Fibroblast of mammary gland (primary cell): ENCODE measurements around the gene GRK6.

Experiments
- DNase-seq: peaks from one replicate; pipeline ENCODE4 v3.0.0-alpha.2; 2010; ENCODE audit warnings: low read depth
- H3K4me3 ChIP-seq: 2 replicates; pipeline ENCODE4 v1.5.1; 2011; ENCODE audit warnings: low read depth, mild to moderate bottlenecking, low read length, moderate library complexity; ENCODE audit not compliant: control insufficient read depth
- TF ChIP-seq, protein P1 (sequence below): conservative IDR thresholded peaks from 2 replicates; pipeline ENCODE4 v1.5.1; 2011; ENCODE audit warnings: low read depth, low read length, inconsistent platforms; ENCODE audit not compliant: control insufficient read depth, insufficient read depth

GRK6 gene

DNA sequence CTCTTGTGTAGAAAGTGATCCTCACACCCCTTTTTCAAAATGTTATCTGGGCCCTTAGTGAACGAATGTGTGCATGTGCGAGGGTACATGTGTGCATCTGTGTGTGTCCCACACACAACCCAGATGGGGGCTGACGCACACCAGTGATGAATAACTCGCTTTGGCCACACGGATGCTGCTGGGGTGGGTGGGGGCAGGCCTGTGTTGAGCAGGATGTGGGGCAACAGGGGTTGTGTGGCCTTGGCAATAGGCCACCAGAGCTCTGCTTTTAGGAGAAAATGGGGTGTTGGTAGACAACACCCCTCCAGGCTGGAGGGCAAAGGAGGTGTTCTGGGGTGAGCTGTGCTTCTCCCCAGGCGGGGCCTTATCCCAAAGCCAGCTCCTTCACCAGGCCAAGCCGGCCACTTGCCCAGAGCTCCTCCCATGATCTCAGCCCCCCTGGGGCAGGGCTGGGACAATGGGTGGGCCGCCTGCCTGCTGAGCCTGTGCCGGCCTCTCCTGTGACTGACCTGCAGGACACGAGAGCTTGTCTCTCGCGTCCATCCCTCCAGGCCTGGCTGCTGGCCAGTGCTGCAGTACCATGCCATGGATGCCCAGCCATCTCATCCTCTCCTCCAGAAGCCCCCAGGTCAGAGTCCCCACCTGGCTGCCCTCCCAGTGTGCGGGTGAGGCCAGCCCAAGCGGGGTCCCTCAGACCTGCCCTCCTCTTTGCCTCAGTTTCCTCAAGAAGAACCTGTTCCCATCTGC lies 45.3 kb downstream of the GRK6 start:
- peak overlapping the region; percentile 75 for H3K4me3 ChIP-seq
- DNase-seq, result peak; percentile 94
- TF ChIP-seq, protein P1, sequence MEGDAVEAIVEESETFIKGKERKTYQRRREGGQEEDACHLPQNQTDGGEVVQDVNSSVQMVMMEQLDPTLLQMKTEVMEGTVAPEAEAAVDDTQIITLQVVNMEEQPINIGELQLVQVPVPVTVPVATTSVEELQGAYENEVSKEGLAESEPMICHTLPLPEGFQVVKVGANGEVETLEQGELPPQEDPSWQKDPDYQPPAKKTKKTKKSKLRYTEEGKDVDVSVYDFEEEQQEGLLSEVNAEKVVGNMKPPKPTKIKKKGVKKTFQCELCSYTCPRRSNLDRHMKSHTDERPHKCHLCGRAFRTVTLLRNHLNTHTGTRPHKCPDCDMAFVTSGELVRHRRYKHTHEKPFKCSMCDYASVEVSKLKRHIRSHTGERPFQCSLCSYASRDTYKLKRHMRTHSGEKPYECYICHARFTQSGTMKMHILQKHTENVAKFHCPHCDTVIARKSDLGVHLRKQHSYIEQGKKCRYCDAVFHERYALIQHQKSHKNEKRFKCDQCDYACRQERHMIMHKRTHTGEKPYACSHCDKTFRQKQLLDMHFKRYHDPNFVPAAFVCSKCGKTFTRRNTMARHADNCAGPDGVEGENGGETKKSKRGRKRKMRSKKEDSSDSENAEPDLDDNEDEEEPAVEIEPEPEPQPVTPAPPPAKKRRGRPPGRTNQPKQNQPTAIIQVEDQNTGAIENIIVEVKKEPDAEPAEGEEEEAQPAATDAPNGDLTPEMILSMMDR, result no peak

DNA sequence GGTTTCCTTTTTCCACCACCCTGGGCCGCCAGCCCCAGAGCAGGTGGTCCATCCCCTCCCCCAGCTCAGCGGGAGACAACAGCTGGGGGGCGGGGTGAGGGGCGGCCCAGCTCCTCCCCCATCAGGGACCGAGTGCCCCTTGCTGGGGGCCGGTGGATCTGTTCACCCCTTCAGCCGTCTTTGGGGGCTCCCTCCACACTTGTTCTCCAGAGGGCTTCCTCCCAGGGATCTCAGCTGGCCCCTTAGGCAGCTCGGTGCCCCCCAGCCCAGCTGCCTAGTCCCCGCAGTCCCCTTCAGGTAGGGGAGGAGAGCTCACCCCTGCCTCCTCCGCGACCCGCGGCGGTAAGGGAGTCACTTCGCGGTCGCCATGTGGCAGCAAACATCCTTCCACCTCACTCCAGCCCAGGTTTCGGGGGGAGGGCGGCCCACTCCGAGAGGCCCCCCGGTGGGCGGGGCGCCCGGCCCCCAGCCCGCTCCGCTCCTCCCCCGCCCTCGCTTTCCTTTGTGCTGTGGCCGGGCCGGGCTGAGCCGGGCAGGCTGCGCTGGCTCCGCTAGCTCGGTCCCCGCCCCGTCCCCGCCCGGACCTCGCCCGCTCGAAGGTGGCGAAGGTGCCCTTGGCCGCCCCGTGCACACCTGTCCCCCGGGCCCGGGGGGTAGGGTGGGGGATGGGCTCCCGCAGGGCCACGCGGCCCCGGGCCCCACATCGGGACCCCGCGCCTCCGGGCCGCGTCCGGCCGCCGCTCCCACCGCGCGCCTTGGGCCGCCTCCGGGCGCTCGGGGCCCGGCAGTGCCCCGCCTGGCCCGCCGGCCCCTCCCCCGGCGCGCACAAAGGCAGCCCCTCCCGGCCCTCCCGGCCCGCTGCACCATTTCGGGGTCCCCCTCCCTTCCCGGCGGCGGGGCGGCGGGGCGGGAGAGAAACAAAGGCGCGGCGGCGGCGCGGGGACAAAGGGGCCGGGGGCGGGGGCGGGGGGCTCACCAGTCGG lies 46.3 kb downstream of the GRK6 start:
- H3K4me3 ChIP-seq, result peak overlapping the region; percentile 75
- DNase-seq, result no peak
- TF ChIP-seq, protein P1, result no peak

DNA sequence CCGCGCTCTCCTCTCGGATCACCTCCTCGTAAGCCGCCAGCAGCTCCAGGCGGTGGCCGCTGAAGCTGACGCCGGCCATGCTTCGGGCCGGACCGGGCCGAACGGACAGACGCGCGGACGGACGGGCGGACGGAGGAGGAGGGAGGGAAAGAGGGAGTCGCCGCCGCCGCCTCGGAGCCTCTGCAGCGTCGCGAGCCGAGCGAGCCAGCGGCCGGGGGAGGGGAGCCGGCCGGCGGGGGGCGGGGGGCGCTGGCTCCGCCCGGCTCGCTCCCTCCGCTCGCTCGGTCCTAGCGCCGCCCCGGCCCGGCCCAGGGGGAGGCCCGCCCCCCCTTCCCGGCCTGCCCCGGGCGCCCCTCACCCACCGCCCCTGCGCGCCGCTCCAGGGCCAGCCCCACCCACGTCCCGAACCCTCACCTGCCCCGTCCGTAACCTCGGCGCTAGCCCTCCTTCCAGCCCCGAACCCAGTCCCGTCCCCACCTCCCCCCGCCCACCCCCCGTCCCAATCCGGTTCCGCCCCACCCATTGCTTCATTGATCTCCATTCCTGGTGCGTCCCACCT lies 47.0 kb downstream of the GRK6 start, which contains the start of gene DBN1:
TSS of gene DBN1 (minus strand) at position 192 of the 559 bp plus-strand sequence. CDS start at position 79, 113 bp downstream.
- peak; percentile 28 for DNase-seq
- H3K4me3 ChIP-seq, result peak within 1 kb of the TSS; percentile 75
- TF ChIP-seq, protein P1, result no peak

GRCh38 chr5:177474002-177474476 lies 47.6 kb downstream of the GRK6 start:
- TF ChIP-seq, protein P1, result no peak
- no peak for DNase-seq

DNA sequence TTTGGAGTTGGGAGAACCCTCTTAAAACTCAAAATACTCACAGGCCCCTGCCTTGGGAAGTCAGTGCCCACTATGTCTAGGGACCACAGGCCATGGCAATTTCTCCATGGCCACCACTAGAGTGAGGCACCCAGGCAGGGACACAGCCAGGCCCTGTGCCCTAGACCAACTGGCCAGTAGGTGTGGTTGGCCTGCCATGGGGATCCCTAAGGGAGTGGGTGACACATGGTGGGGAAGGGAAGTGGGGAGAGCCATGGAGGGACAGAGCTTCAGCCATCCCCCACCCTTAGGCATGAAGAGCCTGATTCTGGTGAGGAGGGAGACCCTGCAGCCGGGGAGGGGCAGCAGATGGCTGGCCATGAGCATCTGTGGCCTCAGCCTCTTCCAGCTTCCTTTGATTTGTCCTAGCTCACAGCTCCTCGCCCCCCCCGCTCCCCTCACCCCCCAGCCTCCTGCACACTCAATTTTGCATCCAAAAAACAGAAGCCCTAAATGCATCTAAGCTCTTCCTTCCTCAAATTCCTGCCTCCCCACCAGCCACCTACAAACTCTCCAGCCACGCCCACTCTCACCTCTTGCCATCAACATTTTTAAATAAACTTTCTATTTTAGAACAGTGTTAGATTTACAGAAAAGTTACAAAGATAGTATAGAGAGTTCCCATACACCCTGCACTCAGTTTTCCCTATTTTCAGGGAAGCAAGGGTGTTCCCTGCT lies 48.5 kb downstream of the GRK6 start:
- no peak for DNase-seq
- TF ChIP-seq, protein P1, result no peak
- no peak overlapping the region for H3K4me3 ChIP-seq

More at GRCh38 chr5:177474002-177474476, 47.6 kb downstream of the GRK6 start:
- no peak overlapping the region for H3K4me3 ChIP-seq
